NCI-H748 (cell line): ENCODE data around the gene WDR31.
A peak's percentile ranks its signal among the peaks of the same experiment; 100 is the strongest.
"Not testable (repeated sequence)": the region's sequence is repeated elsewhere in the genome, so short reads cannot be mapped to it uniquely, and the experiment has no call there.

Source experiments
- DNase-seq: peaks from one replicate; lab custom pipeline; 2025; ENCODE audit not compliant: unreplicated experiment; lab: John Stamatoyannopoulos, UW

Gene WDR31

GRCh38 chr9:113368982-113369854, 29.1 kb upstream of the WDR31 start:
- DNase-seq, result no peak

GRCh38 chr9:113368348-113368981, 28.4 kb upstream of the WDR31 start:
- DNase-seq, result no peak

DNA sequence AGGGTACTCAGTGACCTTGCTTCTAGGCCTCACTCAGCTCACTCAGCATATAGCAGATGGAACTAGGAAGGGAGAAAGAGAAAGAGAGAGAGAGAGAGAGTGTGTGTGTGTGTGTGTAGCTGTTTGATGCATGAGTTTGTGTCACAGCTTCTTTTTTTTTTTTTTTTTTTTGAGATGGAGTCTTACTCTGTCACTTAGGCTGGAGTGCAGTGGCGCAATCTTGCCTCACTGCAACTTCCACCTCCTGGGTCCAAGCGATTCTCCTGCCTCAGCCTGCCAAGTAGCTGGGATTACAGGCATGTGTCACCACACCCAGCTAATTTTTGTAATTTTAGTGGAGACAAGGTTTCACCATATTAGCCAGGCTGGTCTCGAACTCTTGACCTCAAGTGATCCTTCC, 25.6 kb upstream of the WDR31 start:
- not testable (repeated sequence) for DNase-seq

DNA sequence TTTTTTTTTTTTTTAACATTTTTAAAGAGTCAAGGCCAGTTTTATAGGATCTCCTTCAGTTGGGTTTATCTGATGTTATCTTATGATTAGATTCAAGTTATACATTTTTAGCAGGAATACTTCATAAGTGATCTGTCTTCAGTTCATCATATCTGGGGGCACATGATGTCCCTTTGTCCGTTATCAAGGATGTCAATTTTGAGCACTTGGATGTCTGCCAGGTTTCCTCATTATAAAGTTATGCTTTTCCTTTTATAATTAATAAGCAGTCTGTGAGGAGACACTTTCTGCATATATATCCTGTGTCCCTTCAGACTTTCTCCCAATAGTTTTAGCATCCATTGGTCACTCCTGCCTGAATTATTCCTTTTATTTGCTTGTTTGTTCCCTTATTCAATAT, 24.9 kb upstream of the WDR31 start:
- DNase-seq, result no peak

DNA sequence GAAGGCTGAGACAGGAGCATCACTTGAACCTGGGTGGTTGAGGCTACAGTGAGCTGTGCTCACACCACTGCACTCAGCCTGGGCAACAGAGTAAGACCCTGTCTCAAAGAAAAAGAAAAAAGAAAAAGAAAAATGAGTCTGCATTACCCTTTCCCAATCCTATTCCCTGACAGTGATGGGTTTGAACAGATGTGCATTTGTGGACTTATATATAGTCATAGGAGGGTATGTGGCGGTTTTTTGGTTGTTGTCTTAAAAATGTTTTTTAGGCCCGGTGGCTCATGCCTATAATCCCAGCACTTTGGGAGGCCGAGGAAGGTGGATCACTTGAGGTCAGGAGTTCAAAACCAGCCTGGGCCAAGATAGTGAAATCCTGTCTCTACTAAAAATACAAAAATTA, 23.3 kb upstream of the WDR31 start:
- DNase-seq, result no peak

DNA sequence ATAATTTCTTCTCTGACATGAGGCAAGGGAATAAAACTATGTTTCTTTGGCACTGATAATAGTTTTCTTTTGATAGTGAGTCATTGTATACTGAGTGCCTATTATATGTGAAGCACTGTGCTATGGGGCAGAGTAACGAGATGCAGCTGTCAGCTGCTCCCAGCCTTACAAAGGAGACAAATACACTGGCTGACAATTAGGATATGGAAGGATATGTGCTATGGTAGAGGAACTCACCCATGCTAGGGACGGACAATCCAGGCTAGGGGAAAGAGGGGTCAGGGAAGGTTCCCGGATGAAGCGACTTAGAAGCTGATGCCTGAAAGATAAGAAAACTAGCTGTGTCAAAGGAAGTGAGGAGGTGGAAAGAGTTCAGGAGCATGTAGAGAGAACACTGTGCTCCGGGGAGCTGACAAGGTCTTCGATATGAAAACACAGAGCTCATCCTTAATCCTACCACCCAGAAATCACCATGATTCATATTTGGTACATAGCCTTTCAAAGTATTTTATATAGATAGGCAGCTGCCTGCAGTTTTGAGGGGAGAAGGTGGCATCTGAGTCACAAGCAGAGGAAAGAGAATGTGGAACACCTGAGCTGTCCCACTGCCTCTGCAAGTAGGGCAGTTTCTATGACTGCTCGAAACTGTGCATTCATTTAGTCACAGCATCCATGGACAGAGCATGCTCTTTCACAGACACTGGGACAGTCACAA, 21.4 kb upstream of the WDR31 start:
- no peak for DNase-seq

DNA sequence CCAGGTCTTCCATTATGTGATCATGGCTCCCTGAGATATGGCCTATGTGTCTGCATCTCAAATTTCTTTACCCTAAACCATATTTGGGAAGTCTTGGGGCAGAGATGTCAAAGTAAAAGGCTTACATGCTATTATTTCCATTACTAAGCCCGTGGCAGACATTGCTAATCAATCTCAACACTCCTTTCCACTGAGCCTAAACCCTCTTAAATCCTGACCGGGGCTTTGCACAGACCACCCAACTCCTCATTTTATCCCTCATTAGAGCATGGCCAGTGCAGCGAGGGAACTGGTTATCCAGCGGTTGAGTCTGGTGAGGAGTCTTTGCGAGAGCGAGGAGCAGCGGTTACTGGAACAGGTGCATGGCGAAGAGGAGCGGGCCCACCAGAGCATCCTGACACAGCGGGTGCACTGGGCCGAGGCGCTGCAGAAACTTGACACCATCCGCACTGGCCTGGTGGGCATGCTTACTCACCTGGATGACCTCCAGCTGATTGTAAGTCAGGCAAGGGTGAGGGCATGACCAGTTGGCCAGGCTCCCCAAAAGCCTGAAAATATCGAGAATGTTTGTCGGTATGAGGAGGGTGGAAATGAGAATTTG, 20.3 kb upstream of the WDR31 start:
- no peak for DNase-seq

DNA sequence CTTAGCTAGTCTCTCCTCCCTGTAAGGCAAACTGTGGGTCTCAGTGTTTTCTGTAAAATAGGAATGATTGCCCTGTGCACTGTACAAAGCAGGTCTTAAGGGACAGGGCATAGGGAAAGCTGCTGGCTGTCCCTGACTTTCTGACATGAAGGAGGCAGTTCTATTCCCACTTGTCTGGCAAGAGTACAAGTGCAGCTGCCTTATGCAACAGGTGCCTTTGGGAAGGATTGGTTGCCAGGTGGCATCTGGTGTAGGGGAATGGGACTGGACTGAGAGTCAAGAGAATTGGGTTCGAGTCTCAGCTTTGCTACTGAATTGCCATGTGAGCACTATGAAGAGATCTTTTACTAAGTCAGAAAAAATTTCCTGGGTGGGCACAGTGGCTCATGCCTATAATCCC, 19.3 kb upstream of the WDR31 start:
- no peak for DNase-seq

DNA sequence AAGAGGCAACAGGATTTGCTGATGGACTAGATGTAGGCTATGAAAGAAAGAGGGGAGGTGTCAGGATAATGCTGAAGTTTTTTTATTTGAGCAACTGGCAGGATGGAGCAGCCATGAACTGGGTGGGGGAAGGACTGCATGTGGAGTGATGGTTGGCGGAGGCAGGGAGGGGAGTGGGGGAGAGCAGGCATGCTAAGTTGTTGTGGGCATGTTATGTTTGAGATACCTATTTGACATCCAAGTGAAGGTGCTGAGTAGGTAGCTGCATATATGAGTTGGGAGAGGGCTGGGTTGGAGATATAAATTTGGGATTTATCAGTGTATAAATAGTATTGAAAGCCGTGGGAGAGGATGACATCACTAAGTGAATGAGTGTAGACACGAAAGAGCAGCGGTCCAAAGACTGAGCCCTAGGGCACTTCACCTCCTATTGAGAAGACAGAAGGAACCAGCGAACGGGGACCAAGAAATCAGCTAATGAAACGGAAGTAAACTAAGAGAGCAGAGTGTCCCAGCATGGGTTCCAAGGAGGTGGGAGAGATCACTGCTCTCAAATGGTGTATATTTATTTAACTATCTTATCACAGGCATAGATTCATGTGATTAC, 16.7 kb upstream of the WDR31 start:
- DNase-seq, result no peak

- peak; percentile 12 for DNase-seq
These were observed 15.0 kb upstream of the WDR31 start for GRCh38 chr9:113355040-113355596.

GRCh38 chr9:113352411-113352810, 12.3 kb upstream of the WDR31 start:
- no peak for DNase-seq

- no peak for DNase-seq
These were observed 11.9 kb upstream of the WDR31 start for GRCh38 chr9:113352006-113352405.

- DNase-seq, result no peak
These were observed 10.9 kb upstream of the WDR31 start for GRCh38 chr9:113350937-113351336.

DNA sequence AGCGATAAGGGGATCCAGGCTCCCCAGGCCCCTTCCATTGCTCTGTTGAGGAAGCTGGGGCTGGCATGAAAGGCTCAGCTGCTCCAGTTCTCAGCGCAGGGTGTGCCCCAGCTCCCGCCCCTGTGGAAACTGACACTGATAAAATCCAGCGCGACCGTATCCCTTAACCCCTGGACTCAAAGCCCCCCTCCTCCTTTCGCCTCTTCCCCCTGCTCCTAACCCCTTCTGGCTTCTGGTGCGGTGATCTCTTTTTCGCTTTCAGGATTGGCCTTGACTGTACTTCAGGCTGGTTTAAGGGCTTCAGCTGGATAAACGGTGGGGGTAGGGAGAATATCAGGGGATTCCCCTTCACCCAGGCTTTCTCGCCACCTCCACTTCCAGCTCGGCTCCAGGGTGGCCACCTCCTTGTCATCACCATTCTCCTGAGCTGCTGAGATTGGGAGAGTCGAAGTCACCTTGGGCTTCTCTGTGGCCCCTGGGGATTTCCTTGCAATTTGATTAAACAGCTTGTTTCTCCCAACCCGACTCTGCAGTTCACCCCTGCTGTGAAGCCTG, 10.1 kb upstream of the WDR31 start:
- peak; percentile 45 for DNase-seq

- DNase-seq, result peak; percentile 73
These were observed 9.5 kb upstream of the WDR31 start, which contains the start of gene BSPRY for GRCh38 chr9:113349445-113350094. Gene BSPRY (plus strand): TSS chr9:113349541. CDS start chr9:113349580, 39 bp downstream.

DNA sequence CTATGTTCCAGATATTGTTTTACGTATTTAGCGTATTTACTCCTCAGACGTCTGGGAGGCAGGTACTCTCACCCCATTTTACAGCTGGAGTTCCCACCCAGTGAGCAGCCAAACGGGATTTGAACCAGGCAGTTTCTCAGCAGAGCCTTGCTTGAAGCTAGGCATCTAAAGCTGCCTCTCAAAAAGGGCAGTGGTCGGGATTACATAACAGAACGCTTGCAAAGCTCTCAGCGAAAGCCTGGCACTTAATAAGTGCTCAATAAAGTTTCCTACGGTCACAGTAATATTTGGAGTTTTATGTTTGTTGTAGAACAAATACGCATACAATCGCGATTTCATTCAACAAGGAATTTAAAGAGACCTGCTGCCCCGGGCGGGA, 9.0 kb upstream of the WDR31 start:
- DNase-seq, result peak; percentile 63

GRCh38 chr9:113348437-113348836, 8.4 kb upstream of the WDR31 start:
- no peak for DNase-seq

DNA sequence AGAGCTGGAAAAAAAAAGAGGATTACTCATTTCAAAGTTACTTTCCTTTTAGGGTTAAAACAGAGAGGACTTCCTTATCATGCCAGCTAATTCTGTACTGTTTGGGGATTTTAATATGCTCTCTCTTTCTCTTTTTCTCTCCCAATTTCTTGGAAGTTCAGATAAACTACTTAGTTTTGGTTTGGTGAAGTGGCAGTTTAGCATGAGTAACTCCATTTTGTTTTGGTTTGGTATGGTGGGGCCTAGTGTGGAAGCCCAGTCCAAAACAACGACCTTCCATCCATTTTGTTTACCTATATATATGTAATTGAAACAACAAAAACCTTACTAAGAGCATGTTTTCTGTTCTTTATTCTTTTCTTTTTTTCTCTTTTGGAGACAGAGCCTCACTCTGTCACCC, 5.6 kb upstream of the WDR31 start:
- no peak for DNase-seq

- DNase-seq, result no peak
These were observed 5.1 kb upstream of the WDR31 start for GRCh38 chr9:113345190-113345589.

- peak; percentile 67 for DNase-seq
These were observed 3.7 kb upstream of the WDR31 start for GRCh38 chr9:113343732-113344231.
